Uterus (tissue), 2 donors: ENCODE measurements around the gene PARD3.

Experiments
- CTCF ChIP-seq, 4 experiments: fragments of 200-600 bp in 2 of 4; fragments of 450-650 bp in 2 of 4; sonication (generic) in 2 of 4; IDR thresholded peaks; one replicate each; pipeline ENCODE4 v1.5.1; 2016 to 2019; ENCODE audit warnings: antibody characterized with exemption in 4 of 4, mild to moderate bottlenecking in 2 of 4, moderate library complexity in 1 of 4
- POLR2A ChIP-seq, 2 donors: fragments of 450-650 bp; IDR thresholded peaks; one replicate each; pipeline ENCODE4 v1.6.1; 2016; ENCODE audit warnings: antibody characterized with exemption in 2 of 2, mild to moderate bottlenecking in 1 of 2, moderate library complexity in 1 of 2

- TF ChIP-seq CTCF (IDR thresholded peaks at IDR 0.05), result no peak
- no peak for TF ChIP-seq POLR2A (IDR thresholded peaks at IDR 0.05)
Measured at GRCh38 chr10:34589275-34589674, 225.8 kb downstream of the PARD3 start.
